Measurements from ENCODE around the gene ADGRG6. TPM values are rescaled to one million over a fixed set of nuclear protein-coding genes. Genes with fewer than 3 reads are reported as not detected.

ADGRG6 gene
- total and polyA plus RNA-seq, 2 of the 8 experiments (the other 6 are each of a cell fraction or from before 2014, with no cell fraction given) = 1.1 to 6.2 TPM

DNA sequence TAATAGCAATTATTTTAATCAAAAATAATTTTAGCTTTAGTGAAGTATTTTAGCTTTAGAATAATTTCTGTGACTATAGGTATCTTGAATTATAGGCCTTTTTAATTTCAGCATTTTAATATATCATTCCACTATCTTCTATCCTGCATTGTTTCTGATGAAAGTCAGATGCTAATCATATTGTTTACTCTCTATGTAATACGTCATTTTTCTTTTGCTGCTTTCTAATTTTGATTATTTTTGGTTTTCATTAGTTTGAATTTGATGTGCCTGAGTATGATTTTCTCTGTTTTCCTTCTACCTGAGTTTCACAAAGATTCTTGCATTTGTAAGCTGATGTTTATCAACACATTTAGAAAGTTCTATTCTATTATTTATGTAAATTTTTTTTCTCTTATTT, 17.4 kb upstream of the ADGRG6 start (continued):
- TF ChIP-seq RFX5 (IDR thresholded peaks at IDR 0.05; ENCODE audit: borderline replicate concordance, low read depth, low read length) = no peak
- TF ChIP-seq POLR2AphosphoS5 (IDR thresholded peaks at IDR 0.05; ENCODE audit: low read depth, low read length) = no peak
- TF ChIP-seq BRCA1 (IDR thresholded peaks at IDR 0.05; ENCODE audit: low read depth, low read length) = no peak

All from H1 (cell line).